Activated effector memory CD4-positive, alpha-beta T cell treated with Interleukin-2 at 50 U/mL for 16 hours (primary cell): Measurements from ENCODE around the gene WDR54.
"Not testable (repeated sequence)": the region's sequence is repeated elsewhere in the genome, so short reads cannot be mapped to it uniquely, and the experiment has no call there.

Source experiments
- DNase-seq: peaks from one replicate; pipeline ENCODE4 v3.0.0-alpha.2; 2020

The WDR54 gene

DNA sequence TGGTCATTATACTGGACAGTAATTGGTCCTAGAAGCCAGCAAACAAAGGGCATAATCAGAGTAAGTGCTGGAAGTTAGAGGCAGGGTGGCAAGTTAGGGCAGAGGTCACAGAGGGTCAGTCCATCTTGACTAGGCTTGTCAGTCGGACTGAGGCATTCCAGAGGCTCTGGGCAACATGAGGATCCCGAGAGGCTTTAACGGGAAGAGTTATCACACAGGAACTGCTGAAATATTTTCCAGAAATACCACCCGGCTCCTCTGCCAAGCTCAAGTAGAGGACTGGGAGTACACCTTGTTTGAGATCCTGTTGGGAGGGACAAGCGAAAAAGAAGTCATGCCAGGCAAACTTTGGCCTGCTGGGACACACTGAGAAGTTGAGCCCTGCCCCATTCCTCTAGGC, 13.8 kb upstream of the WDR54 start:
- no peak for DNase-seq

DNA sequence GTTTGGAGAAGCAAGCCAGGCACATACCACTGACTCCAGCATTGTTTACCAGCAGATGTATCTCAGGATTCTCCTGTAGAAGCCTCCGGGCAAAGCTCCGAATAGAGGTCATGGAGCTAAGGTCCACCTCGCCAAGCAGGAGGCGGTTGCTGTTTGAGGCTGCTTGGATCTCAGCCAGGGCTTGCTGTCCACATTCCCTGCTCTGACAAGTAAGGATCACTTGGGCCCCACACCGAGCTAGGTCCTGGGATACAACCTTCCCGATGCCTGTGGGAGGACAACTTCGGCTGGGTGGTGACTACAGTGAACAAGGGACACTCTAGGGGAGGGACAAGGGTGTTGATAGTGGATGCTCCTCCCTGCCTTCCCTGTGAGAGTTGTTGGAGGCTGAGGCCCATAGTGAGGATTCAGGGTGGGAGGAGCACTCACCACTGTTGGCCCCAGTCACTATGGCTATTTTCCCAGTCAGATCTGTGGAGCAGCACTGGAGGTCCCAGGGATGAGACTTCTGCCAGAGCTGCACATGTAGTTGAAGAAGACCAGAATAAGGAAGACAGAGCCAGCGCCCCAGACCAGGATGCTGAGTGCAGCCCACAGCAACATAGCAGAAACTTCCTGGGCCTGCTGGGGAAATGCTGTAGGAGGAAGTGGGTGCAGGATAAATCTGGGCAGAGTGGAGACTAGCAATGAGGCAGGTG, 8.4 kb upstream of the WDR54 start:
- no peak for DNase-seq

DNA sequence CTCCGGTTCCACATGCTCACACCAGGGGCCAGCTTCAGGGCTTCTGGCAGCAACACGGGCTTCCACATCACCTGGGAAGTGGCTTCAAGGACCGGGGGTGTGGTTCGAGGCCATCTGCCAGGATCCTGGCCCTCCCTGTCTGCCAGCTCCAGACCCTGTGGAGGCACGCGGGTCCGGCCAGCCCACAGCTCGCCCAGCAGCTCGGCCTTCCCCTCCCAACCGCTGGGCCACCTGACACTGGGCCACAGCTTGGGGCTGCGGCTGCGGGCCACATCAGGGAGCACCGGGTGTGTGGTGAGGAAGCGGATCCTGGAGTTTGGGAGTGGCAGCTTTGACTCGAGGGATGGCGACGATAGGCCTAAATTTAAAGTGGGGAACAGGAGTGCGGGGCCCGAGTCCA, 7.1 kb upstream of the WDR54 start:
- DNase-seq = no peak

DNA sequence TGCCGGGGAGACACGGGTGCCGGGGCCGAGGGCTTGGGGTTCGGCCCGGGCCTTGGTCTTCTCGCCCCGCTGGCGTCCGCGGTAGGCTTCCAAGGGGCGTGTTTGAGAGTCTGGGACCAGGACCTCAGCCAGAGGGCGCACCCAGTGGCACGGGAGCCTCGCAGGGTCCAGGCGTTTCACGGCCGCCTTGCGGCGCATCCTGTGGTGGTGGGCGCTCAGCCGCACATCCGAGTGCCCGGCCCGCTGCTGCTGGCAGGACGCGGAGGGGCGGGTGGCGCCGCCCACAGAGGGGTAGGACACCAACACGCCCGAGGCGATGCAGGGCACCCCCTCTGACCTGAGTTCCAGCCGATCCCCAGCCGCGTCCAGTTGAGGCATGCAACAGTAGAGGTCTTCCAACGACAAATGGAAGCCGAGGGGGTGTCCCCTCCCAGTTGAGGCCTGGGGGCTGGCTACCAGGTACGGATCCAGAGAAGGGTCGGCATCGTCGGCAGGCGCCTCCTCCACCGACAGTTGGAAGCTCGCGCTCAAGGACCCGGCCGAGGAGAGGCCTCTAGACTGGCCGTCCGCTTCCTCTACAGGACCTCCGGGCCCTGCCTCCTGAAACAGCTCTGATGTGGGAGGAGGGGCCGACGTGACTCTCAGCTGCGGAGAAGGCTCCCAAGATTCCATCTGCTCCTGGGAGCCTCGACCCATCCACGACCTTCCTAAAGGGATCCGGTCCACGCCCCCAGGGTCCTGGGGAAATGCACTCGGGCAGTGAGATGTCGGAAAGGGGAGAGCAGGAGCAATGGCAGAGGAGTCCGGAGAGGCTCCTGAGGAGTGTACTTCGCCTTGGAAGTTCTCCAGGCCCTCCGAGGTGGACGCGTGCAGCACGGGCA, 6.4 kb upstream of the WDR54 start:
- no peak for DNase-seq

DNA sequence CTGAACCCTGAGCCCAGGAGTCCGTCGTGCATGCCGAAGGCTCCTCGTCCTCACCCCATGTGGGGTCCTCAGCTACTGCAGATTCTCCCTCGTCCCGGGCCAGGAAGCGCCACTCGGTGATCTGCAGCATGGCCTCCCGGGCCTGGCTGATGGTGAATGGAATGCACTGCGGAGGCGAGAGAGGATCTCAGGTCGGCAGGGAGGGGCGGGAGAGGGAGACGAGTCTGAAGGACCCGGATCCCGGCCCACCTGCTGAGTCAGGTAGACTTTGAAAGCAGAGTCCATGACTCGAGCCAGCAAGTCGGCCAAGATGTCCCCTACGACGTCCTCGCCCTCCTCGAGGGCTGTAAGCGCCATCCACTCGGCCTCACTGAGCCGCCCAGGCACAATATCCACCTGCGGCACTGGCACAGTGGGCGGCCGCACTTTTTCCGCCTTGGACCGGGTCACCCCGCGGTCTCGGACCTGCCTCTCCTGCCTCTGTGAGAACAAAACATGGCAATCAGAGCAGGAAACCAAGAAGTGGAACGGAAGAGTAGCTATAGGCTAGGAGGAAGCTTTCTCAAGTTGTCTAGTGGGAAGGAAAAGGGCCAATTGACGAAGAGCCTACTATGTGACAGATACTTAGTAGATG, 5.7 kb upstream of the WDR54 start:
- DNase-seq = no peak

DNA sequence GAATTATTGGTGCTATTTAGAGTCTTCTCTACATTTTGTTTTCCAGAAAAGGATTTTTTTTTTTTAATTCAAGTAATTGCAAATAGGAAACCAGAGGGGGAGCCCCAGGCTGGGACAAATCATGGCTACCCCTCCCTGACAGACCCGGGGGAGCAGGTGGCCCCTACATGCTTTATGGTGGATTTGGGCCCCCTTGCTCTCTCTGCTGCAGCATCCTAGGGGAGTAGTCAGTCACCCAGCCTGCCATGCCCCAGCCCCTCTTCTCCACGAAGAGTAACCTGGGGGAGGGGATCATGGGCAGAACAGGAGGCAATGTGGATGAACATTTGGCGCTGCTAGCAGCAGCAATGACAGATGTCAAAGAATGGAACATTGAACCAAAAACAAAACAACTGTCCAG, 4.8 kb upstream of the WDR54 start:
- no peak for DNase-seq

DNA sequence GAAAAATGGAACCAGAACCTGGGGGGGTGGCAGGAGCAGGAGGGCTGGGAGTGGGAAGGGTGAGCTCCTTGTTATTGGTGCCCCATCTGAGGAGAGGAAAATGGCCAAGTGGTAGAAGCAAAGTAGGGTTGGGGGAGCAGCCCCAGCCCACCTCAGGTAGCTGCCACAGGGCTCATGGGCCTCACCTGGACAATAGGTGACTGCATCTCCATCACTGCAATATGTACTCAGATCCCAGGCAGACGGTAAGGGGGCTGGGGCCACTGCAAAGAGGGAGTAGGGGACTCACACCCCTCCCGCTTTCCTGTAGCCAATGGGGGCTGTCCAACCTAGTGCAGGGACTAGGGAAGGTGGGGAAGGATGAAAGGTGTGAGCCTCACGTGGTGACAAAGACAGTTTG, 4.3 kb upstream of the WDR54 start:
- no peak for DNase-seq

DNA sequence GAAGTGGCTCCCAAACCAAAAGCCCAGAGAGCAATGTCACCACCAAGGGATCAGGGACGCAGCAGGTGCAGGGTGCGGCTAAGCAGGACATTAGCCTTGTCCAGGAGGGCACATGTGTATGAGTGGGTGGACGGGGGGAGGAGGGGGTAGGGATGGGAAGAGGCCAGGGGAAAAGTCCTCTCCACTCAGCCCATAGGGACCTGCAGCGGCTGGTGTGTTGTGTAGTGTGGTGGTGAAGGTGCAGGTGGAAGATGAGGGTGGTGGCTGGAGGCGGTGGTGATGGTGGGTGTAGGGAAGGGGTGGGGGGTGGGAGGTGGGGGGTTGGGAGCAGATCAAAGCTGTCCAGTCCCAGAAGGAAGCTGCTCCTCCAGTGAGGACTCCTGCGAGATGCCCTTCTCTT, 3.8 kb upstream of the WDR54 start:
- no peak for DNase-seq

DNA sequence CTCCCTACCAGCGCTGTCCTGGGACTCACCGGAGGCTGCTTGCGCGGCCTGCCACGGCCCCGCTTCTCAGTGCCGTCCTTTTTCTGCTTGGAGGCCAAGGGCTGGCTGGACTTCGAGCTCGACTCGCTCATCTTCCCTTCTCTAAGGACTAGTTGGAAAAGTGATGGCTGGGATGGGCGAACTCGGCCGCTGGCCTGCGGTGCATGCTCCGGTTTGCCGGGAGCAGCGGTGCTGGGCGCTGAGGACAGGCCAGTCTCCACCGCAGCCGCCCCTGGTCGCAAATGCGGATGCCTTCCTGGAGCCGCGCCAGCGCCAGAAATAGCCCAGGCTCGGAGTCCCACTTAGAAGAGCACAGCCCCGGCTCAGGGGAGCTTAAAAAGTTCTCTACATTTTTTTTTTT, 3.2 kb upstream of the WDR54 start:
- DNase-seq = no peak

DNA sequence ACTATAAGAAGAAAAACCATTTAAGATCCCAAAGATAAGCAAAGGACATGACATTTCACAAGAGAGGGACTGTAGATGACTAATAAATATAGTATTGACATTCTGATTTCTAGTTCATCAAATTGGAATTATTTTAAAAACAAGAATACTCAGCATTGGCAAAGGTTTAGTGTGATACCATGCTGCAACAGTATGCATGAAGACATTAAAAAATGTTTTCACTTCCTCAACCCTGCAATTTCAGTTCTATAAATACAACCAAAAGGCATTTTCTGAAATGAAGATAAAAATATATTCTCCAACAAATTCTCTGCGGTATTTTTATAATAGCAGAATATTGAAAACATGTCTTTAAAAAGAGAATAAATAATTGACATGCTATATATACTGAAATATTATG, 2.2 kb upstream of the WDR54 start:
- no peak for DNase-seq

DNA sequence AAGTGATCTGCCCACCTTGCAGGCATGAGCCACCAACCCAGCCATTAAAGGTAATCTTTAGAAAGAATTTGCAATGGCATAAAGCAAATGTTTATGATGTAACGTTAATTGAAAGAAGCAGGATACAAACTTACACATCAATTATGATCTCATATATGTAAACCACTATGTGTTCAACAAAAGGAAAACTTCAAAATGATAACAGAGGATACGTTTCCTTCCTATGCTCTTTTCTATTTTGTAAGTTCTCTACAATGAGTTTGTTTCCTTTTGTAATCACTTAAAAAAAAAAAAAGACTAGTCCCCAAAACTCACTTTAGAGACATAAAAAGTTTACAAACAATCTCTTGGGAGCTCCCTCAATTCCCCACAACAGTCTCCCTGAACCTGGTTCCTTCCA, 1.5 kb upstream of the WDR54 start:
- no peak for DNase-seq

DNA sequence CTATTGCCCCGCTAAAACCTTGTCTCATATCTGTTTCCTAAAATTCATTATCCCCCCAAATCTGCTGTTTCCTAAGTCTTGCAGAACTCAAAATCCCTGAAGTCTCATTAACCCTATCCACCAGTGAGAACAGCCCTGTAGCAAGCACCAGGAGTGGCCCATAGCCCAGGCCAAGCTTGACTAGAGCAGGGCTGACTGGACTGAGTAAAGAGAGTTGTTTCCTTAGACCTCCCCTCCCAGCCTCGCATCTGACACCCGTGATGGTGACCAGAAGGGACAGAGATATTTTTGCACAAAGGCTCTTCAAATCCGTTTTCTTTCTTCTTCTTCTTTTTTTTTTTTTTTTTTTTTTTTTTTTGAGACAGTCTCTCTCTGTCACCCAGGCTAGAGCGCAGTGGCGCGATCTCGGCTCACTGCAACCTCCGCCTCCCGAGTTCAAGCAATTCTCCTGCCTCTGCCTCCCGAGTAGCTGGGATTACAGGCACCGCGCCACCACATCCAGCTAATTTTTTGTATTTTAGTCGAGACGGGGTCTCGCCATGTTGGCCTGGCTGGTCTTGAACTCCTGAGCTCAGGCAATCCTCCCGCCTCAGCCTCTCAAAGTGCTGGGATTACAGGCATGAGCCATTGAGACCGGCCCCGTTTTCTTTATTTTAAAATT, 957 bp upstream of the WDR54 start:
- not testable (repeated sequence) for DNase-seq

DNA sequence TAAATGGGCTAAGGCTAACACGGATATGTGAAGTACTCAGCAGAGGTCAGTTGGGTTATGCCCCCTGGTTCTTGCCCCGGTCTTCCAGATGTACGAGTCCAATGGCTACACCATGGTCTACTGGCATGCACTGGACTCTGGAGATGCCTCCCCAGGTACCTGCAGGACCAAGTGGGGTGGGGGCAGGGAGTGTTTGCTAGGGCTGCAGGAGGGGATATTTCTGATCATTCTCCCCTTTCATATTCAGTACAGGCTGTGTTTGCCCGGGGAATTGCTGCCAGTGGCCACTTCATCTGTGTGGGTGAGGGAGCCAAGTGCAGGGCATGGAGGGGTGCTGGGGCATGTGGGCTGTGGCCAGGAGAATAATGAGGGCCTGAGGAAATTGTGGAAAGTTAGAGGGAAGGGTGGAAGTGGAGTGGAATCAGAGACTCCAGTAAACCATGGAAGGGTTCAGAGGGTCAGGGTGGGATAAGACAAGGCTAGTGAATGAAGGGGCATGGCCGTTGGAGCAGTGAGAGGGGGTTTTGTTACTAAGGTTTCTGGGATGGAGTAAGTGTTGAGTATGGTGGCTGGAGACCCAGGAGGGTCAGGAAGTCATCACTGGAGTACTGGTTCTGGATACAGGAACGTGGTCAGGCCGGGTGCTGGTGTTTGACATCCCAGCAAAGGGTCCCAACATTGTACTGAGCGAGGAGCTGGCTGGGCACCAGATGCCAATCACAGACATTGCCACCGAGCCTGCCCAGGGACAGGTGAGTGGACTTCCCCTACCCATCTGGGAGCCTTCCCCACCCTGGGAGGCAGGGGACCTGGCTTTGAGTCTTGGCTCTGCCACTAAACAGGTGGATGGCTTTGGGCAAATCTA, 1.9 kb downstream of the WDR54 start:
- no peak for DNase-seq

DNA sequence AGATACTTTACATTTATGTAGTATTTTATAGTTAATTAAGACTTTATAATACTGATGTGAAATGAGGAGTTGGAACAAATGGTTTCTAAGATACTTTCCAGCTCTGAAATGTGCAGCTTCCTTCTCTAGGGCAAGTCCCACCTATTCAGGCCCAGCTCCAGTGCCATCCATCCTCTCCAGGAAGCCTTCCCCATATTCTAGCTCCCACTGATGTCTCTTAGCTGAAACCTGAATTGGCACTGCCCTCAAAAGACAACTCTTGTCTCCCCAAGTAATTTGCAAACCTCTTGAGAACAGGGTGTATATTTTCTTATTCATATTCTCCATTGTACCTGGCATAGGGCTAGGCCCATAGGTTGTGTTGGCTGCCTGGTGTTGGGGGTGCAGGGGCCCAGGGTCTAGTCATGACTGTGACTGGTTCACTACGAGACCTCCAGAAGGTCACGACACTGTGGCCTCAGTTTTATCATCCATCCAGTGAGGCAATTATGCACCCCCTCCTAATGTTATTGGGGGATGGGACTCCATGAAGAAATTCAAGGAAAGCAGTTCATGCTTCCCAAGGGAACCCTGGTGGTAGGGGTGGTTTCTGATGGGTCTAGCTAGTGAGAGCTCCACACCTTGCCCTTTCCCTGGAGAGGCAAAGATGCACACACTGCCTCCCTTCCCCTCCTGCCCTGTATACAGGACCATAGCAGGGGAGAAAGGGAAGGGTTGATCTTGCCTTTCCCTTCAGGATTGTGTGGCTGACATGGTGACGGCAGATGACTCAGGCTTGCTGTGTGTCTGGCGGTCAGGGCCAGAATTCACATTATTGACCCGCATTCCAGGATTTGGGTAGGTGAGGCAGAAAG, 2.8 kb downstream of the WDR54 start:
- no peak for DNase-seq

DNA sequence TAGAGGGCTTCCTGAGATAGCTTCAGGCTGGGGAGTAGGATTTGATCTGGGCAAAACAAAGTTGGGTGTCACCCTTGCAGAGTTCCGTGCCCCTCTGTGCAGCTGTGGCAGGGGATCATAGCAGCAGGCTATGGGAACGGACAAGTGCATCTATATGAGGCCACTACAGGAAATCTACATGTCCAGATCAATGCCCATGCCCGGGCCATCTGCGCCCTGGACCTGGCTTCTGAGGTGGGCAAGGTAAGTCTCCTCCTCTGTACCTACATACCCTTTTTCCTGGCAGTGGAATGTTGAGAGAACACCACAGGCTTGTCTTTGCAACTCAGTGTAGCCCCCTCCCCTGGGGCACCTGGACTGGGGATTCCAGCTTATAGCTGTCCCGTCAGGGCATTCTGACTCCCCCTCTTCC, 3.5 kb downstream of the WDR54 start:
- DNase-seq = no peak

DNA sequence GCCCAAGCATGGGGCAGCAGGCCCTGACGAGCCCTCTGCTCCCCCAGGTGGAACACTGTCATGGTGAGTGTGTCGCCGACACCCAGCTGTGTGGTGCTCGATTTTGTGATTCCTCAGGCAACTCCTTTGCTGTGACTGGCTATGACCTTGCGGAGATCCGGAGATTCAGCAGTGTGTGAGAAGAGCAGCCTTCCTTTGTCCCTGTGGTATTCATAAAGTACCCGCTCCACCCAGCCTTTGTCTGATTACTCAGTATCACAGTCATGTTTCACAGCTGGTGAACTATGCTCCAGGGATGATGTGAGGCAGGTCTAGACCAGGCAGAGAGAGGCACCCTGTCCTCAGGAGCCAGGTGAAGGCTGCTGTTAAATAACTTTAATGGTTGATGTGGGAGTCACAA, 4.0 kb downstream of the WDR54 start:
- no peak for DNase-seq

DNA sequence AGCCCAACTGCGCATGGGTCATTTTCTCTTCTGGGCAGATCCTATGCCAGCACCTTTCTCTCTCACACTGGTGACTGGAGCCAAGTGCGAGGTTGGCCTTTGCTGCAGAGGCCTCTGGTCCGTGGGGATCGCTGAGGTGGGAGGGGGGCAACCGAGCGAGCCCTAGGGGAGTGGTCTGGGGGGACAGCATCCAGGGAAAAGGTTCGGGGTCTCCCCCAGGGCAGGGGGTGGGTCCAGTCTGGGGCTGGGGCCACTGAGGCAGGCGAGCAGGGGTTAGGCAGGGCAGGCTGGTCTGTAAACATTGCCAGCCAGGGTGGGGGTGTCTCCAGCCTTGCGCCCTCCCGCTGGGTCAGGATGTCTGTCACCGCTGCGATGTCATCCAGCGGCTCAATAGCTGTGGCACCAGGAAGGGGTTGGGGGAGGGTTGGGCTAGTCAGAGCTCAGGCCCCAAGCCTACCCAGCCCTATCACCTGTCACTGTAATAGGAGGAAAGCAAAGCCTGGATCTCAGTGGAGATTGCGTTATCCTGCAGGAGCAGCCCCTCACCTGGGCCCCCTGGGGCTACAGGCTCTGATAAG, 4.7 kb downstream of the WDR54 start:
- no peak for DNase-seq

DNA sequence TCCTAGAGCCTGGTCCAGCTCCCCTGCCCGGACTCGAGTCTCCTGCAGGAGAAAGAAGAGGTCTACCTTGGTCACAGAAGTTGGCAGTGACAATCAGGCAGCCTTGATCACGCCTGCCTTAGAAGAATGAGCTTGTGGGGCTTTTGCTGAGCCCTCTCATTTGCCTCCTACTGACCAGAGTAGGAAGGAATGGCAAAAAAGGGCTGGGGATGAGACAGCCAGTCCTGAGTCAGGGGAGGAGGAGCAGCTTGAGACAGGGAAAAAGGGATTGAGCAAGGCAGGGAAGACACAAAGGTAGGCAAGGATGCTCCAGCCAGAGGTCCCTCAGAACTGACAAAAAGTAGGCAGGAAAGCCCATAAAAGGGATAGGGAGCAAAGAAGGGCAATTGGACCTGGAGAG, 6.0 kb downstream of the WDR54 start:
- no peak for DNase-seq

DNA sequence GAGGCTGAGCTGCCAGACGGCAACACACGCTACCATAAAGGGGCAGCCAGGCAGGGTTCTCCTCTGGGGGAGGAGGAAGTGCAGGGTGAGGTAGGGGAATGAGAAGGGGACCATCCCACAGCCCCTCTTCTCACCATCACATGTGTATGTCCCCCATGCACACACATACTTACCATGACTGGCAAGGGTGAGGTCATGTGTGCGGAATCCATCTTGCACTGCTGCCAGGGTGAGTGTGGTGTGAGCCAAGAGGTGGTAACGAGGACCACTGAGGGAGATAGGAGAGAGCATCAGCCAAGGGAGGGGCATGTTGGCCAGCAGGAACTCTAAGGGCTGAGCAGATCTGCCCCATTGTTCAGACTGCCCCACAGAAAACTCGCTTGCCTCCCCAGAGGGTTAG, 7.1 kb downstream of the WDR54 start:
- no peak for DNase-seq

DNA sequence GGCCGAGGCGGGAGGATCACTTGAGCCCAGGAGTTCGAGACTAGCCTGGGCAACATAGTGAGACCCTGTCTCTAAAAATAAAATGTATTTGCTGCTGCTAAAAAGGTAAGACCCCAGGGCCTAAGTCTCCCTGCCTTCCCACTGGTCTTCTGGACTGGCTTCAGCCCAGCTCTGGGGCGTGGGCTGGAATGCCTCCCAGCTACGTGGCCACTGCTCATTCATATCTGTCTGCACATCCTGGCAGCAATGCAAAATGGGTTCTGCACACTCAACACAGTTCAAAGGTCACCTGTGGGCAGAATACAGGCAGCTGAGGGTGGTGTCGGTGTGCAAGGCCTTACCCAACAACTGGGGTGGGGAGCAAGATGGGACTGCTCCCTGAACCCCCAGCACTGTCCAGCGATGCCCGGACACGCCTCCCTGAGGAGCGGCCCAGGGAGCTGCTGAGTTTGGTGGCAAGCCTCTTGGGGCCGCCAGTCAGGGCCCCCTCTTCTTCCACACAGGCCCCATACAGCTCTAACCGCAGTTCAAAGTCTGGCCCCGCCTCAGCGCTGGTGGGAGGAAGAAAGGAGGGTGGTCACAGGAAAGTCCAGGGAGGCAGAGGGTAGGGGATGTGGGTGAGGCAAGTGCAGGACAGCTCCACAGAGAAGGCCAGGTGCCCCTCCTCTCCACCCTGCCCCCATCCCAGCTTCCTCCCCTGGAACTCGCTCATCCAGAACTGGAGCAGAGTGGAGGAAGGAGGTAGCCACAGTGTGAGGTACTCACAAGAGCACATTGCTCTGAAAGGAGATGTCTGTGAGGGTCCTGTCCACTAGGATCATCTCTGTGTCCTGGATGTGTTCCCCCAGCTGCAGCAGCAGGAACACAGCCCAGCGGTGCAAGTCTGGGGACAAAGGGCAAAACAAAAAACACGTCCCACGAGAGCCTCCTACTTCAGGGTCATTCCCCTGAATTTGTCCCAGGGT, 8.2 kb downstream of the WDR54 start:
- DNase-seq = no peak
